HG03280 (cell line): ENCODE data around the gene MACF1.

Source experiments
- ATAC-seq: cut with Tn5 transposase; IDR thresholded peaks from one replicate; pipeline ENCODE4 v1.9.1; 2021; ENCODE audit warnings: mild to moderate bottlenecking, moderate library complexity; ENCODE audit not compliant: unreplicated experiment

The MACF1 gene

DNA sequence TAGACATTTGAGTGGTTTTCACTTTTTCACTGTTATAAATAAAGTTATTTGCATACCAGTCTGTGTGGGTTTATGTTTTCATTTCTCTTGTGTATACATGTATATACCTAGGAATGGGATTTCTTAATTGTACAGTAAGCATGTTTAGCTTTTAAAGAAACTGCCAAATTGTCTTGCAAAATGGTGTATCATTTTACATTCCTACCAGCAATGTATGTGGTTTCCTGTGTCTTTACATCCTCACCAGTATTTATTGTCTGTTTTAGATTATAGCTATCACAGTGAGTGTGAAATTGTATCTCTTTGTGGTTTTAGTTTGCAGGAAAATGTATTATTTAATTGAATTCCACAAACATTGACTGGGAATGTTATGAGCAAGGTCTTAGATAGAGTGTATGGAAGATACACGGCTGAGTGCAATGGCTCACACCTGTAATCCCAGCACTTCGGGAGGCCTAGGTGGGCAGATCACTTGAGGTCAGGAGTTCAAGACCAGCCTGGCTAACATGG is 57.3 kb downstream of the MACF1 start:
- ATAC-seq = no peak

DNA sequence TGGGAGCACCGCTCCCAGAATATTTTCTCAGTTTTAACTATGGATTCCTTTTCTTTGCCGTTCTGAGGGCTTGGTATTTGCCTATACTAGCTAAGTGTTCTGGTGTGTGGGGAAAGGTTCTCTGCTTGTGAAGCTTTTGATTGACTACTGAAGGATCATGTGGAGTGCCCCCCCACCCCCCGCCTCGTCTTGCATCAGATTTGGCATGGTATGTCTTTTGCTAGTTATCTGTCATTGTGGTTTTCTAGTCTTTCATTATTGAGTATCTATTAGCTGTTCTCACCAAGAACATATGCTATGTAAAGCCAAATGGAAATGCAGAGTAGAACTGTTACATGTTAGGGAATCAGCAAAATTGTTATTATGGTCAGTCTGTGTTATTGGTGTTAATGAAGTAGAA is 58.3 kb downstream of the MACF1 start:
- ATAC-seq = no peak

DNA sequence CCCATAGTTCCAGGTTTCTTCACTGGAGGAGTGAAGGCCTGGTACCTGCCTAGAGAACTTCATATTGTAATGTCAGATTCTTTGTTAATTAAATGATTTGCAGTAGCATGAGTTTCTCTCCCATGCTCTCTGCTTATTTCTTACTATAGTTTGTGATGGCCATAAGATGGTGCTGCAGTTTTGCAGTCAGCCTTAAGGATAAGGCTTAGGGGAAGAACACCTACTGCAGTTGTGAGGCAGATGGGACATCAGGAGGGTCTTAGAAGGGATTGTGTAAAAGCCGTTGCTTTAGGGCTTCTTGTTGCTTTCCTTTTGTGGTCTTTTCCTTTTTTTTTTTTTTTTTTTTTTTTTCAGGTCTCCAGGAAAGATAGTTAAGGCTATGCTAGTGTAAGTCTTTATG is 61.8 kb downstream of the MACF1 start:
- ATAC-seq = no peak

DNA sequence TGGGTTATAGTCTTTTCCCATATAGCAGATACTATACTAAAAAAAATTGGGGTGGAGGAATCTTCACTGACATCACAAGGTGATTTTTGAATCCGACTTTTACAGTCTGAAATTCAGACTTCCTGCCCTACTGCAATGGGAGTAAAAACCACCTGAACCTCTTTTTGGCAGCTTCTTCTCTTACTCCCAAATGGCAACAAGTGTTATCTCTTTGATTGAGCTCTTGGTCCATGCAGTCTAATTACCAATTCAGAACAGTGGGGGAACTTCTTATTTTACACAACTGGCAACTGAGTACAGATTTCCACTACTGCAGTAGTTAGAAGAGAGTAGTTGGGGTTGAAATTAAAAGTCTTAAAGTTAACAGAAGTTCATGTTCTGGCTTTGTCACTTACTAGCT is 62.3 kb downstream of the MACF1 start:
- no peak for ATAC-seq

DNA sequence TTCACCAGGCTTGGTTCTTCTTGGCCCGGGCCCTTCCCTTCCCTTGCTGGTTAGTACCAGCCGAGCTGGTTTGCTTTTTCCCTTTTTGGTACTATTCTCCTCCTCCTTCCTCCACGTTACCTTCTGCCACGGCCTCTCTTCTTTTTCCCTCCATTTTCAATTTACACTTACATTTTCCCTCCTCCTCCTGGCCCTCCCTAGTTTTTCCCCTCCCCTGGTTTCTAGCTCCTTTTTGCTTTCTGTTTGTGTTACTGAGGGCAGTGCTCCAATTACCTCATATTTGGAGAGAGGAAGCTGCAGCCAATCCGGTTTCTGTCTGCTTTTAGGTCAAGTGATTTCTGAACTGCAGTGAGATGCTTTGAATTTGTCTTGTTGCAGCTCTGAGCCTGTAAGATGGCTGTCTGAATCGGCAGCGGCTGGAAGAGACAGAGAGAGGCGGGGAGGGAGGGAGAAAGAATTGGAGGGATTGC is 63.7 kb downstream of the MACF1 start:
- peak; percentile 36 for ATAC-seq

DNA sequence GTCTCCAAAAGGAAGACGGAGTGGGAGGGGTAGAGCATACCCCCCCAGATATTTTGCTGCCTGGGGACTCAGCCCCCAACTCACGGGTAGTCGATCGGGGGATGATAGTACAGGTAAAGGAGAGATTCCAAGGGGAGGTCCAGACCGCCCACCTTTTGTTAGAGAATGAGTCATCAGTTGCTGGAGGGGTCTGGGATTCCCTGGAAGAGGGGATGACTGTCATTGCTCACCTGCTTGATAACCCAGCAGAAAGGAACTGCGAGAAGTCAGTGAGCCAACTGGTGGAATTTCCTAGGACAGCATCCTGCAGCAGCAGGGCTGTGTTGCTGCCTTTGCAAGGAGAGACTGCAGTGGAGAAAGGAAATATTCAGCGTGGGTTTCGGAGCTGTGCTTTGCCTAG is 64.4 kb downstream of the MACF1 start:
- ATAC-seq = no peak

DNA sequence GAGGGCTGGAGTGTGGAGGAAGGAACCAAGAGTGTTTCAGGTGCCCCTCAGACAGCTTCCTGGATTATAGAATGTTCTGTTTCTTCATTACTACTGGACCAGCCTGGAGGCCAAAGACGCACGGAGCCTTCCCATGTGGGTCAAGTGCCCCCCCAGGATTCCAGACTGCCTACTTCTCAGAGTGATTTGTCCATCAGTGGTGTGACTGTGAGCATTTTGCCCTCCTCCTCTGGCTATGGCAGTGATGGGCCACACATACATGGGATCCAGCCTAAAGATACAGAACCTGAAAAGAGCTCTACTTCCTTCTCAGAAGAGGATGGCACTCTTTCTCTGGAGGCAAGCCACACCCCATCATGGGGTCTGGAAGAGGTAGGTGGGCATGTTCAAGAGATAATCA is 64.9 kb downstream of the MACF1 start:
- ATAC-seq = no peak

DNA sequence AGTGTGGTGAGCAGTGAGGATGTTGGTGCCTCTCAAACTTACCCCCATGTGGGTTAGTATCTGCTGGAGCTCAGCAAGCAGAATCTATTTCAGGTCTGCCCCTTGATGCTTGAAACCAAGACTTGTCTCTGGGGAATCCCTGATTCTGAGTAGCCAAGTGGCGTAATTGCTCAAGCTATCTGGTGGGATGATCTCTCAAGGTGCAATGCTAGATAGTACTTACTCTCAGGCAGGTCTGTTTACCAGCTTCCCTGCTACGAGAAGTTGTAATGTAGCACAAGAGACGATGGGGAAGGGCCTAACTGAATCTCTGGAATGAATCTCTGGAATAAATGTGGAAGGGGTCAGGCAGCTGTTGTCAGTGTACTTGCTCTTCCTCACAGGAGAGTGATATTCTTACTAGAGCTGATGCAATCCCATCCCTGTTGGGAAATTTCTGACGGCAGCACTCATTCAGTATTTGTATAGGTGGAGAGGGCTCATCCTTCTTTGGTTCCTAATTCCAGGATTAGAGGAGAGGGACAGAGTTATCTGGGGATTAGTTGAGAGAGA is 65.4 kb downstream of the MACF1 start:
- peak; percentile 55 for ATAC-seq

DNA sequence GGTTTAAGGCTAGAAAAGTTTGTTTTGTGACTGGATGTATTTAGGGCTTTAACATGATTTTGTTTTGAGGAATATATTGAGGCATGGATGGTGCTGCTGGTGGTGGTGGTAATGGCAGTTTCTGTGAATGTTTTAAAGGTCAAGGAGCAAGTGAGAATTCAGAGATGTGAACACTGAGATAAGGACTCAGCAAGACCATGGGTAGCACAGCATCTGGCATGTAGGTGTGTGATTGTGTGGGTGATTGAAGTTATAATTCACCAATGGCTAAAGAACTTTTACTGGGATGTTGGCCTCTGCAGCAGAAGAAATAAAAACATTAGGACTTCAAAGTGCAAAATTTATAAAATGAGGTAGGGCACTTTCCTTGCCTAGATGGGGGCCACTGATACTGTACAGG is 65.9 kb downstream of the MACF1 start:
- no peak for ATAC-seq

DNA sequence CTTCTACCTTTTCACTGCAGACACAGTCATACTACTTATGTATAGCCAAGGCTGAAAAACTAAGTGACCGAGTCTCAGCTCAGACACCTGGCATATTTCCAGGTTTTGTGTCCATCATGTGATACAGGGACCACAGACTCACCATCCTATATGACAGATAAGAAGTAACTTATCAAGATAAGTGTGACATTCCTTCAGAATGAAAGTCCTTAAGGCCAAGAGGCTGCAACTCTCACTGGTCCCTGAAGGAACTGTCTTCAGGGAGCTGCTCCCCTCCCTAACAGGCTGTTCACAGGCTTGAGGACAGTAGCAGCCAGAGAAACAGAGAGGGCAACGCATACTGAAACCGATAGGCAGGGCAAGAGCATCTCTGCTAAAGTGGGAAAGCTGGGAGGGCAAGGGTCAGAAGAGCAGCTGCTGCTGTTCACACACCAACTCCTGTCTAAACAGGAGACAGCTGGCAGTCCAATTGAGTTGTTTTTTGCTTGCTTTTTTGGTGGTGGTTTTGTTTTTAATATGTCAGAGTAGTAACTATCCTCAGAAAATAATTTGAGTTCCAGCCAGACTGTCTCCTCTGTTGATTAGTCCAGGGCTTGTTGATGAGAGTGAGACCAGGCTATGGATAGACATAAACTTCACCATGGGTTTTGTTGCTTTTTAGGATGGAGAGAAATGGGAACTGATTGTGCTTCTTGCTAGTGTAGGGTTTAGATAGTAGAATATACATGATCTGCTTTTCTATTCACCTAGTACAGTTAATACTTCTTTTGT is 67.7 kb downstream of the MACF1 start:
- ATAC-seq = no peak

DNA sequence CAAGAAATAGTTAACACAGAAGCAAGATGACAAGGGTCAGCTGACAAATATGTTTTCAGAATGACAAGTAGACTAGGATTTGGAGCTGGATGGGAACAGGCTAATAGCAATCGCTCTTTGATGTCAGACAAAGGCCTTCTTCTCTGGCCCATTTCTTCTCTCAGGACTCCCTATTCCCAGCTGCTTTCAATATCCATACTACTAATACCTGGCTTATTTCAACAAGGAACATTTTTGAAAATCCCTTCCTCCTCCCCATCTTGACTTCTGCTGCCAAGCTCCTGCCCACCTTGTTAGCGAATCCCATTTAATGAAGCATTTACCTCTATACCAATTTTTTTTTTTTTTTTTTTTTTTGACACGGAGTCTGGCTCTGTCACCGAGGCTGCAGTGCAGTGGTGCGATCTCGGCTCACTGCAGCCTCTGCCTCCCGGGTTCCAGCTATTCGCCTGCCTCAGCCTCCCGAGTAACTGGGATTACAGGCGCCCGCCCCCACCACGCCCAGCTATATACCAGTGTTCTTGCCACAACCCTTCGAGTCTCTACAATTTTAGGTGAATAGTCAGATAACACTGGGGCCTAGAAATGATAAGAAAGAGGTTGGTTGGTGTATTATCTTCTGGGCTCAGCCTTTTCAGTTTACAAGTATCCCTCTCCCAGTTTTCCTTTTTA is 68.4 kb downstream of the MACF1 start:
- ATAC-seq = no peak

DNA sequence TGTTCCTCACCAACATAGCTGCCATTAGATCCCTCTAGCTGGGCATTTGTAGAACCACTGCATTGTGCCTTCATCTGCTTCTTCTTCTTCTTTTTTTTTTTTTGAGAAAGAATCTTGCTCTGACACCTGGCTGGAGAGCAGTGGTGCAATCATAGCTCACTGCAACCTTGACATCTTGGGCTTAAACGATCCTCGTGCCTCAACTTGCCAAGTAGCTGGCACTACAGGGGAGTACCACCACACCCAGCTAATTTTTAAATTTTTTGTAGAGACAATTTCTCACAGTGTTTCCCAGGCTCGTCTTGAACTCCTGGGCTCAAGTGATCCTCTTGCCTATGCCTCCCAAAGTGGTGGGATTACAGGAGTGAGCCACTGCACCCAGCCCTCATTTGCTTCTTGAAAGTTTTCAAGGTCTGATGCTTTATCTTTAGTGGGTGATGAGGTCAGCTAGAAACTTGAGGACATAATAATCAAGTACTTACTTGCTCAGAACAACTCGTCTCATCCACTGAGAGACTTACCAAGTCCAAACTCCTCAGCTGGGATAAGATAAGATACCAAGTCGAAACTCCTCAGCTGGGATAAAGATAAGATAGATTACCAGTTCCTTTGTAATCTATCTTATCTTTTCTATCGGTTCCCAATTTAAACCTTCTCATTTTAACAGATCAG is 71.5 kb downstream of the MACF1 start:
- ATAC-seq = no peak

DNA sequence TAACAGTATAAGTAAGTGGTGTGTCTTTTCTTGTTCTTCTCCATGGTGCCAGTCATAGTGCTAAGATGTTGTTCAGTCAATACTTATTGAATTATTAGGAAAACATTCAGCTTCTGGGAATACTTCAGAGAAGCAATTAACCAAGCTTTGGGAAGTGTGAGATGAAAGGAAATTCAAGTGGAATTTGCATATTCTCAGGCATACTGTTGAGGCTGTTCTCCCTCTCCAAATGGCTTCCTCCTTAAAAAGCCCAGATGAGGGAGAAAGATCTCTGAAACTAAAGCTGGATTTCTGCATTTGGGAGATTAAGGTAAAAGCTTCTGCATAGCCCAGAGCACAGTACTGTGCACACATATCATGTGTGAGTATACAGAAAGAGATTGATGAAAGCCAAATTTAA is 73.4 kb downstream of the MACF1 start:
- no peak for ATAC-seq

DNA sequence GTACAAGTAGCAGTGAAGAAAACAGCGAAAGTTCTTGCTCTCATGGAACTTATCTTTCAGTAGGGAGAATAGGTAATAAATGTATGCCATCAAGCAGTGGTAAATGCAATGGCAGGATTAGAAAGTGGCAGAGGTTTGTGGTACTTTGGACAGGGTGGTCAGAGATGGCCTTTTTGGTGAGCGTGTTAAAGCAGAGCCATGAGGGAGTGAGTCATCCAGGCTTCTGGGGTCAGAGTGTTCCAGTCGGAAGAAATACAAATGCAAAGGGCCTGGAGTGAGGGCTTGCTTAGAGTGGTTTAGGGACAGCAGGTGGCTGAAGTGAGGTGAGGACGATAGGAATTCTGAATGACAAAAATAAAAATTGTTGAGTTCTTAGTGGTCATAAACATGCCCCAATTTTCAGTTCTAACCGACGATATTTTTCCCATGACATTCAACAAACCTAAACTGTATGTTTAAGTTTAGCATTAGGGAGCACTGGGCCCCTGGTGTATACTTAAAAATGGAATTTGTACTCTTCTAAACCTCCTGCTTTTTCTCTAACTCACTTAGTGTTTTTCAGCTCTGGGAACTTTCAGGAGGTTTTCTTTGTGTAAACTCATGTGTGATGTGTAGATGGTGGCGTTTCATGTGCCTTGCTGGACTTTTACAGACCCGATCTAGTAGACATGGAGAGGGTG is 78.2 kb downstream of the MACF1 start:
- ATAC-seq = no peak

DNA sequence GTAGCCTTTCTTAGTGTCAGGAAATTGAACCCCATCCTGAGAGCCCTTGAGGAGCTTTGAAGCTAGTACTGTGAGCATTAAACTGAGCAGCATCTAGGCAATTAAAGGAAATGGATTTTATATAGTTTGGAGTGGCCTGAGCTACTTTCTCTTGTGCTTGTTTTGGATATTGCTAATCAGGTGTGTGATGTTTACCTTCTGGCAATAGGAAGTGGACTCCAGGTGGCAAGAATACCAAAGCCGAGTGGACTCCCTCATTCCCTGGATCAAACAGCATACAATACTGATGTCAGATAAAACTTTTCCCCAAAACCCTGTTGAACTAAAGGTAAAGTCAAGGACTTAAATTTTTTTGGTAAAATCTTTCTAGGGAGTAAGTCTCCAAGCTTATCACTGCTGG is 79.4 kb downstream of the MACF1 start:
- ATAC-seq = no peak

DNA sequence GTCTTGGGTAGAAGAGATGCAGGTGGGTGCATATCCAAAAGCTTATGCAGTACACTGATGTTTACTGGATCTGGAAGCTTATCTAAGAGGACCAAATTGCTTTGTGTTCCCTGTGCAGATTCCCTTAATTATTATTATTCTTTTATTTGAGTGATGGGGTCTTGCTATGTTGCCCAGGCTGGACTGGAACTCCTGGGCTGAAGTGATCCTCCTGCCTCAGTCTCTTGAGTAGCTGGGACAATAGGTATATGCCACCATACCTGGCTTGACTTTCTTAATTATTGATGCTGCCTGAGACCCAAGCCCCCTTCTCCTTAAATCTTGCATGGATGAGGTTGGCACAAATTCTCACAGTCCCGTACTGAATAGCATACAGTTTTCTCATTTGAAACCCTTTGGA is 83.0 kb downstream of the MACF1 start:
- no peak for ATAC-seq

DNA sequence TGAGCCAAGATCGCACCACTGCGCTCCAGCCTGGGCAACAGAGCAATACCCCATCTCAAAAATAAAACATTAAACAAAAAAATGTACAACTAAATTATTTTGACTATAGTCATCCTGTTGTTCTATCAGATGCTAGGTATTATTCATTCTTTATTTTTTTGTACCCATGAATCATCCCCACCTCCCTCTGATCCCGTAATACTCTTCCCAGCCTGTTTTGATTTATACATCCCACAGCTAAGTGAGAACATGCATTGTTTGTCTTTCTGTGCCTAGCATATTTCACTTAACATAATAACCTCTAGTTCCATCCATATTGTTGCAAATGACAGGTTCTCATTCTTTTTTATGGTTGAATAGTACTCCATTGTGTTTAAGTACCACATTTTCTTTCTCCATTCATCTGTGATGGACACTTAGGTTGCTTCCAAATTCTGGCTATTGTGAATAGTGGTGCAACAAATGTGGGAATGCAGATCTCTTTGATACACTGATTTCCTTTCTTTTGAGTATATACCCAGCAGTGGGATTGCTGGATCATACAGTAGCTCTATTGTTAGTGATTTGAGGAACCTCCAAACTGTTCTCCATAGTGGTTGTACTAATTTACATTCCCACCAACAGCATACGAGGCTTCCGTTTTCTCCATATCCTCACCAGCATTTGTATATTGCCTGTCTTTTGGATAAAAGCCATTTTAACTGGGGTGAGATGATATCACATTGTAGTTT is 84.4 kb downstream of the MACF1 start:
- no peak for ATAC-seq

DNA sequence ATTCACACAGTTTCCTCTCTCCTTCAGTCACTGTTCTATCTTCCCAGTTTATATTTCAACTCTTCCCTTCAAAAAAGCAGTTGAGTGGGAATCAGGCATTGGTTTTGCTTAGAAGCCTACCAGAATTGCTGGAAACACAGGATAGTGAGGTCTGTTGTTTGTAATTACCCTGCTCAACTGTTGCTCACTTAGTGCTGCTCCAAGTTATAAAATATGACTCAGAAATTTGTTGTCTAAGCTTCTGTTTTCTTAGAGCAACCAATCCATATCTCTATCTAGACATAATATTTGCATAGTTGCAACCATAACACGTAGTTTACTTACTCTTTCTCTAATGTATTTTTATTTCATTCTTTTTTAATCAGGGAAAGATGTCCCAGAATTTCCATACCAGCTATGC is 87.9 kb downstream of the MACF1 start:
- no peak for ATAC-seq

DNA sequence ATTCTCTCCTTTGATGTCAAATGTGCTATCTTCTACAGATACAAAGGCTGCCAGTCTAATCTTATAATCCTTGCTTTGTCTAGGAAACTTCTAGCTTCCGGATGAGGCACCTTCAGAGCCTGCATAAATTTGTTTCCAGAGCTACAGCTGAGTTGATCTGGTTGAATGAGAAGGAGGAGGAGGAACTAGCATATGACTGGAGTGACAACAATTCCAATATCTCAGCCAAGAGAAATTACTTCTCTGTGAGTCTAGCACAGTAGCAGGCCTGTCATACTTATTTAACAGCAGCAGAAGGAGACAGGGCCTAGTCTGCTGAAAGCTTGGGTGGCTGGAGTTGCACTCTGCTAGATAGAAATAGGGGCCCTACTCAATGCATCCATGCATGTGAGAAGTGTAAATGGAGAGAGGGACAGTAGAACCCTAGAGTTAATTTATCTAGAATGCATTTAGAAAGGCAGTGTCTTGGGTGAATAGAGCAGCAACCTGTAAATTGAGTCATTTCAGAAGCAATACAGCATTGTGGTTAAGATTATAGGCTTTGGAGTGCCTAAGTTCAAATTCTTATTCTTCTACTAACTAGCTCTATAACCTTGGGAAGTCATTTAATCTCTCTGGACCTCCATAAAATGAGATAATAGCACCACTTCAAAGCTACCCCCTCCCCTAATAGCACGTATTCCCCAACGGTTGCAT is 89.0 kb downstream of the MACF1 start:
- ATAC-seq = no peak

DNA sequence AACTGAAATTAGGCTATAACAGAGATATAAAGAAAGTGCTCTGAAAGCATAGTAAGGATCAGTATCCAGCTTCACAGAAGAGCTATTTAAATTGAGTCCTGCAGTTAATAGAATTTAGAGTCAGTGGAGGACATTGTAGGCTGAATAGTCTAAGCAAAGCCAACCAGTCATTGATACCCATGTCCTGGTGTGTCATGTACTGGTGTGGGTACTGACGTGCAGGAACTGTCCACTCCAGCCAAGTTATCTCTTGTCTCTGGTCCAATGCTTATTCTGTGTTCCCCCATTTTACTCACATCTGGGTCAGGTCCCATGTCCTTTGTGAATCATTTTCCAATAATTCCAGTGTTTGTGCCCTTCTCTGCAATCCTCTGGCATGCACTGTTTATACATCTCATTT is 90.0 kb downstream of the MACF1 start:
- no peak for ATAC-seq
